ENCODE results near the gene AP2B1. TPM values are rescaled to one million over a fixed set of nuclear protein-coding genes. Genes with fewer than 3 reads are reported as not detected.

Gene AP2B1
- total RNA-seq, 1 donor from 2014 or later, result 216 TPM

DNA sequence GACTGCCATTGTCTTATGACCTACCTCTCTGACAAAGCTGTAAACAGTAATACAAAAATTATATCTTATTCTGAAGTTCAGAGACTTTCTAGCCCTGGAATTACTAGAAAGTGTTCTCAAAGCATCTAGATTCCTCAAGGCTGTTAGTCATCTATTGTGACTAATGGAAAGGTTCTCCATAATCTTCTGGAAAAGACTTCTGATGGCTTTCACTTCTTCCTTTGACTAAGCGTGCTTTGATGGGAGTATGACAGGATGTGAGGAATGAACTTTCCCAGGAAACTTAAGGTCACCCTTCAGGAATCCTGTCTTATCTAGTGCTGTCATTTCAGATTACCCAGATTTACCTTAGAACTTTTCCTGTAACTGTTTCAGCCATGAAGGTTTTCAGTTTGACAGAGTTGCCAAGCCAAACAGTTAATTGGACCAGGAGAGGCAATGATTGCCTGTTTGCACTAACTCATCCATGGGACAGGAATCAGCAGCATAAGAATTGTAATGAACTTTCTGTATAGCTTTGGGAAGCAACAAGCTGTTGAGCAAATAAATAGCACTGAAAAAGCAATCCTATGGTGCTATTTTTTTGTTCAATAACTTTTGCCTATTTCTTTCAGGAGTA lies 43.5 kb downstream of the AP2B1 start:
- no peaks in the 10 kb centered on the region for H3K36me3 Mint-ChIP-seq (ENCODE audit: low read depth)
- no peaks in the 10 kb centered on the region for H3K27me3 Mint-ChIP-seq (ENCODE audit: low read depth)
- TF ChIP-seq, protein P1, sequence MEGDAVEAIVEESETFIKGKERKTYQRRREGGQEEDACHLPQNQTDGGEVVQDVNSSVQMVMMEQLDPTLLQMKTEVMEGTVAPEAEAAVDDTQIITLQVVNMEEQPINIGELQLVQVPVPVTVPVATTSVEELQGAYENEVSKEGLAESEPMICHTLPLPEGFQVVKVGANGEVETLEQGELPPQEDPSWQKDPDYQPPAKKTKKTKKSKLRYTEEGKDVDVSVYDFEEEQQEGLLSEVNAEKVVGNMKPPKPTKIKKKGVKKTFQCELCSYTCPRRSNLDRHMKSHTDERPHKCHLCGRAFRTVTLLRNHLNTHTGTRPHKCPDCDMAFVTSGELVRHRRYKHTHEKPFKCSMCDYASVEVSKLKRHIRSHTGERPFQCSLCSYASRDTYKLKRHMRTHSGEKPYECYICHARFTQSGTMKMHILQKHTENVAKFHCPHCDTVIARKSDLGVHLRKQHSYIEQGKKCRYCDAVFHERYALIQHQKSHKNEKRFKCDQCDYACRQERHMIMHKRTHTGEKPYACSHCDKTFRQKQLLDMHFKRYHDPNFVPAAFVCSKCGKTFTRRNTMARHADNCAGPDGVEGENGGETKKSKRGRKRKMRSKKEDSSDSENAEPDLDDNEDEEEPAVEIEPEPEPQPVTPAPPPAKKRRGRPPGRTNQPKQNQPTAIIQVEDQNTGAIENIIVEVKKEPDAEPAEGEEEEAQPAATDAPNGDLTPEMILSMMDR (conservative IDR thresholded peaks at IDR 0.05), result no peak
- no peaks in the 10 kb centered on the region for H3K9me3 Mint-ChIP-seq
- H3K4me1 Mint-ChIP-seq, result no peaks in the 10 kb centered on the region
- no peak overlapping the region for H3K27ac Mint-ChIP-seq (ENCODE audit: unreplicated experiment)
- H3K4me3 Mint-ChIP-seq, result no peak overlapping the region
- DNase-seq (ENCODE audit: low read depth, low spot score), result no peak

DNA sequence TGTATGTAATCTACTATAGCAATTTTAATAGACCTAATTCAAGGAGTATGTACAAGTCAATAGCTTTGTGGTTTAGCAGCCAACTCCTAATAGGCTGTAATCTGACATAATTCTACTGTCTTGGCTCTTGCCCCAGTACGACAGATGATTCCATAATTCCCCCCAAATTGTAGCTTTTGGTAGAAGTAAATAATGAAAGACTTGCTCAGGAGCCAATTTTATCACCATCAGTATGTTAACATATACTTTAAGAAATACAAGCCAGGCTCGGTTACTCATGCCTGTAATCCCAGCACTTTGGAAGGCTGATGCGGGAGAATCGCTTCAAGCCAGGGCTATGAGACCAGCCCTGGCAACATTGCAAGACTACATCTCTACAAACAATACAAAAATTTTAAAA lies 53.9 kb downstream of the AP2B1 start:
- Mint-ChIP-seq H3K4me3 (no peak overlapping the region), H3K36me3 (ENCODE audit: low read depth) (peaks cover 6% of the 10 kb centered on the region), H3K4me1 (no peaks in the 10 kb centered on the region), H3K27me3 (ENCODE audit: low read depth) (no peaks in the 10 kb centered on the region), H3K9me3 (no peaks in the 10 kb centered on the region), H3K27ac (ENCODE audit: unreplicated experiment) (no peak overlapping the region)
- no peak for DNase-seq (ENCODE audit: low read depth, low spot score)
- TF ChIP-seq, protein P1 (conservative IDR thresholded peaks at IDR 0.05), result no peak

DNA sequence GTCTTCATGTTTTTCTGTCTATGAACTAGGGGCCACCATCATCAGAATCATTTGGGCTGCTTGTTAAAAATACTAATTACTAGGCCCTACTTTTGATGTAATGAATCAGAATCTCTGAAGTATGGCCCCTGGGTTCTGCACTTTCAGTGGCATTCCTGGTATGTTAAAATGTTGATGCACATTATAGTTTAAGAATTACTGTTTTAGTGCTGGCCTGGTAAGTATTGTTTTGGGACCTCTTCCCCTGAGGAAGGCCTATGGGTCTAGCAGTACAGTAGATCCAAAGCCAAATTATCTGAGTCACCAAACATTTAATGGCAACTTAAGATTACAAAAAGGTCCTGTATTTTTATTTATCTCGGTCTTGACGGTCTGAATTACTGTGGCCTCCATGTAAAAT lies 58.8 kb downstream of the AP2B1 start:
- no peaks in the 10 kb centered on the region for H3K4me1 Mint-ChIP-seq
- H3K27me3 Mint-ChIP-seq (ENCODE audit: low read depth), result no peaks in the 10 kb centered on the region
- no peaks in the 10 kb centered on the region for H3K9me3 Mint-ChIP-seq
- TF ChIP-seq, protein P1 (conservative IDR thresholded peaks at IDR 0.05), result no peak
- H3K4me3 Mint-ChIP-seq, result no peak overlapping the region
- no peak overlapping the region for H3K27ac Mint-ChIP-seq (ENCODE audit: unreplicated experiment)
- DNase-seq (ENCODE audit: low read depth, low spot score), result no peak
- H3K36me3 Mint-ChIP-seq (ENCODE audit: low read depth), result peaks cover 3% of the 10 kb centered on the region

DNA sequence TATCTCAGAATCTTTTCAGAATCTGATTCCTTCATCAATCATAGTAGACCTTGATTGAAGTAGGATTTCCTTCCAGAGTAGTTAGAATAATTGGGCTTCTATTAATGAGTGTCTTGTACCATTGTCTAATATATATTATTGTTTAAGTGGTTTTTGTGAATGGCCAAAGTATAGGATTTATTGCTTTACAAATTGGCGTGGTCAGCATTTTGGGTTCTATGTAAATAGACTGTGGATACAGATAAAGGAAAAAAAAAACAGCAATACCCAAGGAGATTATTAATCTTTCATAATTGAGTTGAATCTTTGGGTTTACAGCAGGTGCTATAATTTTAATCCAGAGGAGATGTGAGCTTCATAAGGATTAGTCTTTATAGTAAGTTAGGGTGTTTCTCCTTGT lies 64.3 kb downstream of the AP2B1 start:
- no peaks in the 10 kb centered on the region for H3K27me3 Mint-ChIP-seq (ENCODE audit: low read depth)
- H3K27ac Mint-ChIP-seq (ENCODE audit: unreplicated experiment), result no peak overlapping the region
- peaks cover 11% of the 10 kb centered on the region for H3K36me3 Mint-ChIP-seq (ENCODE audit: low read depth)
- peaks cover 2% of the 10 kb centered on the region for H3K9me3 Mint-ChIP-seq
- no peaks in the 10 kb centered on the region for H3K4me1 Mint-ChIP-seq
- no peak overlapping the region for H3K4me3 Mint-ChIP-seq
- no peak for DNase-seq (ENCODE audit: low read depth, low spot score)
- TF ChIP-seq, protein P1 (conservative IDR thresholded peaks at IDR 0.05), result no peak

DNA sequence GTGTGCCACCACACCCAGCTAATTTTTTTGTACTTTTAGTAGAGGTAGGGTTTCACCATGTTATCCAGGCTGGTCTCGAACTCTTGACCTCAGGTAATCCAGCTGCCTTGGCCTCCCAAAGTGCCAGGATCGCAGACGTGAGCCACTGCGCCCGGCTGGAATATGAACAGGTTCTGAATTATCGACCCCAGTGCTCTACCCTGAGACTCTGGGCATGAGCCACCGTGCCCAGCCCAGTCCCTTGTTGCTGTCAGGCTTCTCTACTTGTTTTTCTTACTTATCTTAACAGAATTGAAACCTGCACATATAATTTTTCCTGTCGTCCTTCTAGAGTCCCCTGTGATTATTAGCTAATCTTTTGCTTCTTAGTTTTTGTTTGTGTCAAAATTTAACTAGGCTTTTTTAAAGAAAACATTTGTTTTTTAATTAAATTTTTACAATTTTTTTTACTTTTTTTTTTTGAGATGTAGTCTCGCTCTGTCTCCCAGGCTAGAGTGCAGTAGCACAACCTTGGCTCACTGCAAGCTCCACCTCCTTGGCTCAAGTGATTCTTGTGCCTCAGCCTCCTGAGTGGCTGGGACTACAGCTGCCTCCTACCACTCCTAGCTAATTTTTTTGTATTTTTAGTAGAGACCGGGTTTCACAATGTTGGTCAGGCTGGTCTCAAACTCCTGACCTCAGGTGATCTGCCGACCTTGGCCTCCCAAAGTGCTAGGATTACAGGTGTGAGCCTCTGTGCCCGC lies 66.7 kb downstream of the AP2B1 start:
- peaks cover 15% of the 10 kb centered on the region for H3K36me3 Mint-ChIP-seq (ENCODE audit: low read depth)
- TF ChIP-seq, protein P1 (conservative IDR thresholded peaks at IDR 0.05), result no peak
- peaks cover 2% of the 10 kb centered on the region for H3K9me3 Mint-ChIP-seq
- H3K27ac Mint-ChIP-seq (ENCODE audit: unreplicated experiment), result no peak overlapping the region
- no peak for DNase-seq (ENCODE audit: low read depth, low spot score)
- H3K4me3 Mint-ChIP-seq, result no peak overlapping the region
- no peaks in the 10 kb centered on the region for H3K4me1 Mint-ChIP-seq
- H3K27me3 Mint-ChIP-seq (ENCODE audit: low read depth), result no peaks in the 10 kb centered on the region
